Hepatocyte (in vitro differentiated cells): ENCODE measurements around the gene UBA6. TPM values are rescaled to one million over a fixed set of nuclear protein-coding genes. Genes with fewer than 3 reads are reported as not detected.

ENCODE experiments used
- DNase-seq: peaks from one replicate; pipeline ENCODE4 v3.0.0-alpha.2; 2016; ENCODE audit warnings: low spot score
- H2AFZ ChIP-seq: fragments of 200-600 bp; sonication (generic); 2 replicates; pipeline ENCODE4 v1.6.0; 2016; ENCODE audit warnings: antibody characterized with exemption, mild to moderate bottlenecking
- H3K27ac ChIP-seq: fragments of 200-600 bp; sonication (generic); 2 replicates; pipeline ENCODE4 v1.5.1; 2016; ENCODE audit warnings: mild to moderate bottlenecking
- H3K27me3 ChIP-seq: fragments of 200-600 bp; sonication (generic); 2 replicates; pipeline ENCODE4 v1.6.1; 2016
- H3K36me3 ChIP-seq: fragments of 200-600 bp; sonication (generic); replicated peaks from 2 replicates; pipeline ENCODE4 v1.5.1; 2016; ENCODE audit warnings: low read depth; ENCODE audit not compliant: insufficient read depth
- H3K4me1 ChIP-seq: fragments of 200-600 bp; sonication (generic); 2 replicates; pipeline ENCODE4 v1.5.1; 2016; ENCODE audit warnings: mild to moderate bottlenecking, moderate library complexity; ENCODE audit not compliant: insufficient read depth
- H3K4me2 ChIP-seq: fragments of 200-600 bp; sonication (generic); 2 replicates; pipeline ENCODE4 v1.6.0; 2016
- H3K4me3 ChIP-seq: fragments of 200-600 bp; sonication (generic); 2 replicates; pipeline ENCODE4 v1.5.1; 2016; ENCODE audit warnings: mild to moderate bottlenecking
- H3K79me2 ChIP-seq: fragments of 200-600 bp; sonication (generic); 2 replicates; pipeline ENCODE4 v1.6.0; 2017; ENCODE audit warnings: mild to moderate bottlenecking
- H3K9me2 ChIP-seq: fragments of 200-600 bp; sonication (generic); replicated peaks from 2 replicates; pipeline ENCODE4 v1.6.0; 2017; ENCODE audit warnings: mild to moderate bottlenecking; ENCODE audit not compliant: insufficient read depth
- H3K9me3 ChIP-seq: fragments of 200-600 bp; sonication (generic); 2 replicates; pipeline ENCODE4 v1.5.1; 2016; ENCODE audit warnings: low read depth, mild to moderate bottlenecking
- H4K20me1 ChIP-seq: fragments of 200-600 bp; sonication (generic); 2 replicates; pipeline ENCODE4 v1.6.0; 2016; ENCODE audit warnings: mild to moderate bottlenecking; ENCODE audit not compliant: insufficient read depth, poor library complexity, severe bottlenecking
- CTCF ChIP-seq: fragments of 200-600 bp; sonication (generic); IDR thresholded peaks from 2 replicates; pipeline ENCODE4 v1.5.1; 2016; ENCODE audit warnings: antibody characterized with exemption, mild to moderate bottlenecking; ENCODE audit not compliant: poor library complexity
- EZH2 ChIP-seq: fragments of 200-600 bp; sonication (generic); IDR thresholded peaks from 2 replicates; pipeline ENCODE4 v1.6.1; 2016; ENCODE audit warnings: antibody characterized with exemption, mild to moderate bottlenecking, borderline replicate concordance
- EZH2phosphoT487 ChIP-seq: fragments of 200-600 bp; sonication (generic); IDR thresholded peaks from one replicate; pipeline ENCODE4 v1.6.1; 2018; ENCODE audit warnings: antibody characterized with exemption, mild to moderate bottlenecking, low read depth, moderate library complexity; ENCODE audit not compliant: unreplicated experiment, severe bottlenecking
- WGBS: methylation state at CpG from one replicate; pipeline ENCODE4 v1.1.6; 2016; ENCODE audit warnings: low lambda C conversion rate; ENCODE audit errors: missing lambda C conversion rate; 5-methylcytosine and 5-hydroxymethylcytosine counted together
- polyA plus RNA-seq: library from polyadenylated mRNA; unstranded; fragments of >200 nt; fragmentation: Nextera tagmentation; extraction: Ambion mirVana; gene quantifications from 2 replicates; pipeline ENCODE4 v1.2.1, GENCODE V29; 2016
- total RNA-seq: library from RNA; depleted of rRNA; stranded (reverse); fragments of >200 nt; gene quantifications from 2 replicates; pipeline ENCODE4 v1.2.3, GENCODE V29; 2014

UBA6 gene
- total and polyA plus RNA-seq, 2 experiments from 2014 or later = 15.8 to 123 TPM

GRCh38 chr4:67701517-67701850 lies 529 bp upstream of the UBA6 start:
- Histone ChIP-seq H3K27ac (peak overlapping the region; percentile 84), H3K27me3 (no peaks in the 10 kb centered on the region), H3K4me1 (peaks cover 10% of the 10 kb centered on the region), H3K36me3 (no peaks in the 10 kb centered on the region), H3K9me2 (no peaks in the 10 kb centered on the region), H4K20me1 (peaks cover 5% of the 10 kb centered on the region), H3K4me2 (peak overlapping the region; percentile 72), H2AFZ (peak overlapping the region; percentile 69), H3K79me2 (peaks cover 79% of the 10 kb centered on the region), H3K4me3 (peak overlapping the region; percentile 37), H3K9me3 (no peaks in the 10 kb centered on the region)
- 13% methylated on average over 4 of the region's 4 CpGs for WGBS
- DNase-seq = no peak
- TF ChIP-seq EZH2 = no peak

GRCh38 chr4:67700116-67700737 lies 728 bp downstream of the UBA6 start:
- 25% methylated on average over 11 of the region's 11 CpGs for WGBS
- no peaks in the 10 kb centered on the region for H3K27me3 ChIP-seq
- peak overlapping the region; percentile 82 for H3K4me2 ChIP-seq
- H3K4me1 ChIP-seq = peaks cover 10% of the 10 kb centered on the region
- H3K4me3 ChIP-seq = peak overlapping the region; percentile 68
- H3K9me3 ChIP-seq = no peaks in the 10 kb centered on the region
- peaks cover 72% of the 10 kb centered on the region for H3K79me2 ChIP-seq
- no peak for DNase-seq
- H3K27ac ChIP-seq = peak overlapping the region; percentile 96
- H3K9me2 ChIP-seq = no peaks in the 10 kb centered on the region
- TF ChIP-seq EZH2 (no peak), EZH2phosphoT487 (no peak), CTCF (no peak)
- H4K20me1 ChIP-seq = peaks cover 5% of the 10 kb centered on the region
- H3K36me3 ChIP-seq = no peaks in the 10 kb centered on the region
- H2AFZ ChIP-seq = peak overlapping the region; percentile 89

- H3K79me2 ChIP-seq = peaks cover 69% of the 10 kb centered on the region
- H4K20me1 ChIP-seq = peaks cover 5% of the 10 kb centered on the region
- H3K27me3 ChIP-seq = no peaks in the 10 kb centered on the region
- H3K4me1 ChIP-seq = peaks cover 10% of the 10 kb centered on the region
- no peak for TF ChIP-seq EZH2phosphoT487
- TF ChIP-seq EZH2 = no peak
- no peak for TF ChIP-seq CTCF
- H3K4me3 ChIP-seq = peak overlapping the region; percentile 68
- WGBS = 92% methylated on average over 18 of the region's 18 CpGs
- DNase-seq = no peak
- peak overlapping the region; percentile 82 for H3K4me2 ChIP-seq
- no peaks in the 10 kb centered on the region for H3K9me3 ChIP-seq
- no peaks in the 10 kb centered on the region for H3K36me3 ChIP-seq
- H3K9me2 ChIP-seq = no peaks in the 10 kb centered on the region
- H2AFZ ChIP-seq = no peak overlapping the region
- peak overlapping the region; percentile 96 for H3K27ac ChIP-seq
Observed at GRCh38 chr4:67699603-67700002, 1.4 kb downstream of the UBA6 start.

- H3K4me1 ChIP-seq = peaks cover 10% of the 10 kb centered on the region
- no peaks in the 10 kb centered on the region for H3K36me3 ChIP-seq
- TF ChIP-seq EZH2phosphoT487 (no peak), EZH2 (no peak), CTCF (no peak)
- H3K4me2 ChIP-seq = no peak overlapping the region
- no peak overlapping the region for H3K27ac ChIP-seq
- no peak for DNase-seq
- H3K9me3 ChIP-seq = no peaks in the 10 kb centered on the region
- peaks cover 72% of the 10 kb centered on the region for H3K79me2 ChIP-seq
- WGBS = 80% methylated on average over 7 of the region's 7 CpGs
- H2AFZ ChIP-seq = no peak overlapping the region
- no peak overlapping the region for H3K4me3 ChIP-seq
- H3K9me2 ChIP-seq = no peaks in the 10 kb centered on the region
- peaks cover 5% of the 10 kb centered on the region for H4K20me1 ChIP-seq
- H3K27me3 ChIP-seq = no peaks in the 10 kb centered on the region
Observed at GRCh38 chr4:67697860-67698687, 2.9 kb downstream of the UBA6 start.
